HUES64 (cell line): ENCODE data around the gene FAM174C.
"Not testable (repeated sequence)": the region's sequence is repeated elsewhere in the genome, so short reads cannot be mapped to it uniquely, and the experiment has no call there.

ENCODE experiments used
- H3K27ac ChIP-seq: 2 replicates; pipeline ENCODE4 v1.7.0; 2013; ENCODE audit warnings: low read depth, low read length, inconsistent platforms
- H3K27me3 ChIP-seq: 2 replicates; pipeline ENCODE4 v1.6.1; 2013; ENCODE audit warnings: mild to moderate bottlenecking, low read length; ENCODE audit not compliant: insufficient read depth
- H3K36me3 ChIP-seq: 2 replicates; pipeline ENCODE4 v1.6.1; 2013; ENCODE audit warnings: mild to moderate bottlenecking, low read length; ENCODE audit not compliant: insufficient read depth
- H3K4me1 ChIP-seq: 2 replicates; pipeline ENCODE4 v1.6.1; 2013; ENCODE audit warnings: mild to moderate bottlenecking, low read length, moderate library complexity; ENCODE audit not compliant: insufficient read depth
- H3K4me3 ChIP-seq: 2 replicates; pipeline ENCODE4 v1.5.1; 2013; ENCODE audit warnings: mild to moderate bottlenecking, low read length, moderate library complexity
- H3K9ac ChIP-seq: 2 replicates; pipeline ENCODE4 v1.6.1; 2013; ENCODE audit warnings: mild to moderate bottlenecking, low read depth, low read length
- H3K9me3 ChIP-seq: 2 replicates; pipeline ENCODE4 v1.6.1; 2013; ENCODE audit warnings: low read depth, low read length; ENCODE audit not compliant: insufficient read depth
- WGBS: fragments of 150-250, 120-280 bp; methylation state at CpG from one replicate; pipeline ENCODE4 v1.1.7; 2013; ENCODE audit warnings: missing lambda C conversion rate; 5-methylcytosine and 5-hydroxymethylcytosine counted together

FAM174C gene

DNA sequence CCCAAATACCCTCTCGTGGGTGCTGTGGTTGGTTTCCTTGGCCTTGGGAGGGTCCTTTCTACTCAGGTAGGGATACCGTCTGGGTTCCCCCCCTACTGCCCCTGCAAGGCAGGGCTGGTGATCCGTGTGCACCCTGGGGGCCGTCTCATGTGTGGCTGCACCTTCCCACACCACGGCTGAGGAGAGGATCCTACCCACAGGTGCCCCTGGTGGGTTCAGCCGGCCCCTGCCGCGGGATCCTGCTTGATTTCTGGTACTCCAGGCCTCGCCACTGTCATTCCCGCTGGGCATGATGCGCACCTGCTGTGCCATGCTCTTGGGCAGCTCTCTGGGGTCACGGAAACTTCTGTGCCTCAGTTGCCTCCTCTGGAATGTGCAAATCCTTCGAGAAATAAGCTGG is 41.1 kb downstream of the FAM174C start:
- Histone ChIP-seq H3K4me1 (no peaks in the 10 kb centered on the region), H3K27me3 (peaks cover 11% of the 10 kb centered on the region), H3K27ac (no peak overlapping the region), H3K9ac (no peak overlapping the region), H3K9me3 (no peaks in the 10 kb centered on the region), H3K4me3 (no peak overlapping the region), H3K36me3 (no peaks in the 10 kb centered on the region)
- whole genome bisulfite sequencing = 83% methylated on average over 13 of the region's 13 CpGs

DNA sequence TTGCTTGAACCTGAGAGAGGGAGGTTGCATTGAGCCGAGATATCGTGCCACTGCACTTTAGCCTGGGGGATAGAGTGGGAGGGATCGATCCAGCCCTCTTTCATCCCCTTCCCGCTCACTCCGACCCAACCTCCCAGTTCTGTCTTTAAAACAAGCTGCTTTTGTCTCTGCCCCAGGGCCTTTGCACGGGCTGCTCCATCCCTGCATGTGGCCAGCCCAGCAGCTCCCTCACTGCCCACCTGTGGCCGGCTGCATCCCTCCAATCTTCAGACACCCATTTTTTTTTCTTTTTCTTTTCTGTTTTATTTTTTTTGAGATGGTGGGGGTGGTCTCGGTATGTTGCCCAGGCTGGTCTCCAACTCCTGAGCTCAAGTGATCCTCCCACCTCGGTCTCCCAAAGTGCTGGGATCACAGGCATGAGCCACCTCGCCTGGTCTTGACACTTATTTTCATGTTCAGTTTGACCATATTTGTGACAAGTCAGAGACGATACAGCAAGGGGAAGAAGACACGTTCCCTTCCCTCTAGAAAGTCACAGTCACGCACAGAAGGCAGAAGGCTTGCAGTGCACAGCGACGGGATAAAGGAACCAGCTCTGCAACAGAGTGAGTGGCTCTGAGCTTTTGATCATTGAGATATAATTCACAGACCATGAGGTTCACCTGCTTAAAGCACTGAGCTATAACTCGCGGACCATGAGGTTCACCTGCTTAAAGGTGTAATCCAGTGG is 42.1 kb downstream of the FAM174C start:
- Histone ChIP-seq H3K9ac (no peak overlapping the region), H3K4me1 (no peaks in the 10 kb centered on the region), H3K27me3 (peaks cover 11% of the 10 kb centered on the region), H3K4me3 (no peak overlapping the region), H3K27ac (no peak overlapping the region), H3K36me3 (no peaks in the 10 kb centered on the region), H3K9me3 (no peaks in the 10 kb centered on the region)
- WGBS = 86% methylated on average over 17 of the region's 17 CpGs

DNA sequence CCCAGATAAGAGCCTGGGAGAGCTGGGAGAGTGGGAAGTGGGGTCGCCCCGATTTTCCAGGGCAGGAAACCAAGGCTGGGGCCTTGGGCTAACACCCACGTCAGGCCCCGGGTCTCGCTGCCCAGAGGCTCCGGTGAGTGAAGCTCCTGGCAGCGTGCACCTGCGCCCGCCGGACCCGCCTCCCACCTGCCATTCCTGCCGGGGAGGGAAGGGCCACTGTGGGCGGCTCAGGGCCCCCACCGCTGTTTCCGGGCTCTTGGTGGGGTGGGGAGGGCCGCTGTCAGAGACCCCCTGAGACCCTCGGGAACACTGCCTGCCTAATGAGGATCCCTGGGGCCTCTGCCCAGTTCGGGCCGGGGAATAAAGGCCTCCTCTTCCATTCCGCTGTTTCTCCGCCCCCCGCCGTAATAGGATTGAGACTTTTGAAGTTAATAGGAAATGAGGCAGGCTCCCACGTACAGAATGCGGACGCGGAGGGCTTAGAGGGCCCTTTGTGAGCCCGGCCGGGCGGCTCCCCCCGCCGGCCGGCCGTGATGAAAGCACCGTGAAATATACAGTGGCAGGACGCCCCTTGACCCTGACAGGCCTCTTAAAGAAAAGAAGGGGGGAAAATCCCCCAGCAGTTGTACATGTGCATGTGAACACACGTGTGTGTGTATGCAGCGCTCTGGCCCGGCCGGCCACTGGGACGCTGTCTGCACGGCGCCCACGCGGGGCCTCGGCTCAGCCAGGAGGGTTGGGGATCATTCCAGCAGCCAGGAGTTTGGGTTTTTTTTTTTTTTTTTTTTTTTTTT is 43.5 kb downstream of the FAM174C start:
- H3K36me3 ChIP-seq = no peaks in the 10 kb centered on the region
- no peaks in the 10 kb centered on the region for H3K4me1 ChIP-seq
- no peak overlapping the region for H3K4me3 ChIP-seq
- no peaks in the 10 kb centered on the region for H3K9me3 ChIP-seq
- no peak overlapping the region for H3K27ac ChIP-seq
- H3K27me3 ChIP-seq = peaks cover 15% of the 10 kb centered on the region
- H3K9ac ChIP-seq = no peak overlapping the region
- WGBS = 78% methylated on average over 46 of the region's 46 CpGs

DNA sequence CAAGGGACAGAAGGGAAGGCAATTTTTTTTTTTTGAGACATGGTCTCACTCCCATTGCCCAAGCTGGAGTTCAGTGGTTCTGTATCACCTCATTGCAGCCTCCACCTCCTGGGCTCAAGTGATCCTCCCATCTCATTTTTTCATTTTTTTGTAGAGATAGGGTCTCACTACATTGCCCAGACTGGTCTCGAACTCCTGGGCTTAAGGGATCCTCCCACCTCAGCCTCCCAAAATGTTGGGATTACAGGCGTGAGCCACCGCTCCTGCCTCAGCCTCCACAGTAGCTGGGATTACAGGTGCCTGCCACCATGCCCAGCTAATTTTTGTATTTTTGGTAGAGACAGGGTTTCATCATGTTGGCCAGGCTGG is 44.9 kb downstream of the FAM174C start:
- H3K27me3 ChIP-seq = peaks cover 15% of the 10 kb centered on the region
- H3K9ac ChIP-seq = not testable (repeated sequence)
- 97% methylated on average over 3 of the region's 3 CpGs for WGBS

DNA sequence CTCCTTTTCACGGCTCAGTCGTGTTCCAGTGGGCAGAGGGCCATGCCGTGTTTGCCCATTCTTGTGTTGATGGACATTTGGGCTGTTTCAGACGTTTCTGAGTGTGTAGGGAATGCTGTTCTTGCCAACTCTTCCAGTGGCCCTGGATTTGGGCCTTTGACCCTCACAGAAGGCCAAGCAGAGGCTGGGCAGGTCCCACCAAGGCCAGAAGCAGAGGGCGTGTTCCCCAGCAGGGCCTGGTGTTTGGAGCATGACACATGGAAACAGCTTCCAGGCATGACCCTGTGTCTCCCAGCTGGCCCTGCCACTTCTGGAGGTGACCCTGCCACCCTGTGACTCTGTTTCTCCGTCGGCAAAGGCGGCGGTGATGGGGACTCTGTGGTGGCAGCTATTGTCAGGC is 46.2 kb downstream of the FAM174C start:
- H3K9me3 ChIP-seq = no peaks in the 10 kb centered on the region
- H3K4me3 ChIP-seq = no peak overlapping the region
- no peaks in the 10 kb centered on the region for H3K36me3 ChIP-seq
- H3K9ac ChIP-seq = no peak overlapping the region
- H3K27me3 ChIP-seq = peaks cover 7% of the 10 kb centered on the region
- 92% methylated on average over 9 of the region's 9 CpGs for WGBS
- H3K4me1 ChIP-seq = no peaks in the 10 kb centered on the region
- no peak overlapping the region for H3K27ac ChIP-seq

More for the DNA sequence above, 44.9 kb downstream of the FAM174C start:
- not testable (repeated sequence) for H3K36me3 ChIP-seq, H3K27ac ChIP-seq, H3K9me3 ChIP-seq, H3K4me1 ChIP-seq, H3K4me3 ChIP-seq

DNA sequence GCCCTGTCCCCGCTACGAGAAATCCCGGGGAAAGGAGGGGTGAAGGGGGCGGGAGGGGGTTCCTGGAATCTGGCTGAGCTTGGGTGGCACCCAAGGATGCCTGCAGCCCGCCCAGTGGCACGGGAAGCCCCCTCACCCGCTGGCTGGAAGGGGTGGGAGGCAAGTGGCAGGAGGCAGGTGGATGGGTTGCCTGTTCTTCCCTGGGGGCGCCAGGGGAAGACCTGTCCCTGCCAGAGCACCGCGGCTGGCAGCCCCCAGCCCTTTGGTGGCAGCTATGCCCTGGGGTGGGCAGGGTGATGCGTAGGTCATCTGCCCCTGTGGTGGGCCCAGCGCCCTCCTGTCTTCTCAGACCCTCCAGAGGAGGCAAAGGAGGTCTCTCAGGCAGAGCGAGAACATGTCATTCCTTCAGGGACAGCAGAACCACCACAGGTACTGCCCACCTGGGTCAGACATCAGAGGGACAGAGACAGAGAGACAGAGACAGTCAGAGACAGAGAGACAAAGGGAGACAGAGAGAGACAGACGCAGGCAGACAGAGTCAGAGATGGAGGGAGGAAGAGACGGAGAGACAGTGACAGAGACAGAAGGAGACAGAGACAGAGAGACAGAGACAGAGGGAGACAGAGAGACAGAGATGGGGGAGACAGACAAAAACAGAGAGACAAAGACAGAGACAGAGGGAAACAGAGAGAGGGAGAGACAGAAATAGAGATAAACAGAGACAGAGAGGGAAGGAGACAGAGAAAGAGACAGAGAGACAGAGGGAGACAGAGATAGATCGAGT is 47.1 kb downstream of the FAM174C start:
- H3K27me3 ChIP-seq = peaks cover 4% of the 10 kb centered on the region
- no peak overlapping the region for H3K9ac ChIP-seq
- H3K27ac ChIP-seq = no peak overlapping the region
- H3K4me1 ChIP-seq = no peaks in the 10 kb centered on the region
- no peak overlapping the region for H3K4me3 ChIP-seq
- 95% methylated on average over 16 of the region's 16 CpGs for WGBS
- H3K36me3 ChIP-seq = no peaks in the 10 kb centered on the region
- no peaks in the 10 kb centered on the region for H3K9me3 ChIP-seq

DNA sequence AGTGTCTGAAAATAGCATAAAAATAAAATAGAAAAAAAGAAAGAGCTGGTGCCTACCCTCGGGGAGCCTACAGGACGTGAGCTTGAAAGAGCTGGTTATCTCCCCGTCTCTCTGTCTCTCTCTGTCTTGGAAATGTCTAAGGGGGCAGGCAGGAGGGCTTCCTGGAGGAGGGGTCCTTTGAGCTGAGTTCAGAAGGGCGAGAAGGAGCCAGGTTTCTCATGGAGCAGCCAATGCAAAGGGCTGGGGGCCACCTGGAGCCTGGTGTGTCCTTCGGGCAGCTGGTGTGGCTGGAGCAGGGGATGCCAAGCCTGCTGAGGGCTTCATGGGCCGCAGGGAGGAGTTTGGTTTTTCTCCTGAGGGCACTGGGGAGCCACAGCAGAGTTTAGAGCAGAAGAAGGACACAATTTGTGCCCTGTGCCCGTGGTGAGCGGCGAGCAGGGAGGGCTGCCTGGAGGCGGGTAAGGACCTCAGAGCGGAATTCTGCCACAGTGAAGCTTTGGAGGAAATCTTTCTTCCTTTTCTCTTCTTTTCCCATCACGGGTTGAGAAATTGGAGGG is 49.0 kb downstream of the FAM174C start:
- 81% methylated on average over 11 of the region's 12 CpGs for WGBS
- peak overlapping the region; percentile 72; the same call in 1 of the 2 replicates for H3K9ac ChIP-seq
- no peak overlapping the region for H3K27ac ChIP-seq
- peak overlapping the region; percentile 58 for H3K4me3 ChIP-seq
- H3K27me3 ChIP-seq = peaks cover 4% of the 10 kb centered on the region
- no peaks in the 10 kb centered on the region for H3K9me3 ChIP-seq
- no peaks in the 10 kb centered on the region for H3K36me3 ChIP-seq
- no peaks in the 10 kb centered on the region for H3K4me1 ChIP-seq

DNA sequence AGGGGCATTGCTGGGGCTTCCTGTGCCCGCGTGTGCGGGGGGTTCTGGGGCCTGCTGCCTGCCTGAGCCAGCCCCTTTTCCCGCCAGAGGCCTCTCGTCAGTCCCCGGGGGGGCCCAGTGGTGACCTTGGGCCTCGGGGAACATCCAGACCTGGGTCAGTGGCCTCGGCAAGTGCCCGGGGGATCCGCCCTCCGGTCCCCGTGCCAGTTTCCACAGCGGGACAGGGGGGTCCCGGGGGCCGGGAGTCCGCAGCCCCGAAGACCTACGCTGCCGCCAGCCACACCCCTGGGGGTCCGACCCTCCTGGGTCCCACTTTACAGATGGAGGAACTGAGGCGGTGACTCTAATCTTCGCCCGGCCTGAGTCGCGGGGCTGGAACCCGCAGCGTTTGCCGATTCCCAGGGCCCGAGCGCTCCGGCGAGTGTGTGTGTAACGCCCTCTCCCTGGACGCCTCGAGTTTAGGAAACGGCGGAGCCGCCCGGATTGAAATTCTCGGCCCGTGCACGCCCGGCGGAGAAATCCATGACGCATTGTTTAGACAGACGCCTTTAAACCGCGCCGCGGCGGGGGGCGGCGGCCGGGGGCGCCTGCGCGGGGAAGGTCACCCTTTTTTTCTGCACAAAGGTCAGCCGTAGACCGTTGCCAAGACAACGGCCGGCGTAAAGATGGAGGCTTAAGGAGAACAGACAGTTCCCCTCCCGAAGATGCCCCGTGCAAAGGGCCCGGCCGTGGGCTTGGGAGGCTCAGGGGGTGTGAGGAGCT is 49.7 kb downstream of the FAM174C start:
- H3K27me3 ChIP-seq = peaks cover 4% of the 10 kb centered on the region
- H3K9ac ChIP-seq = peak overlapping the region; percentile 72
- H3K9me3 ChIP-seq = no peaks in the 10 kb centered on the region
- peak overlapping the region; percentile 58 for H3K4me3 ChIP-seq
- H3K36me3 ChIP-seq = no peaks in the 10 kb centered on the region
- H3K27ac ChIP-seq = peak overlapping the region; percentile 67; the same call in 1 of the 2 replicates
- 8% methylated on average over 66 of the region's 66 CpGs for WGBS
- H3K4me1 ChIP-seq = no peaks in the 10 kb centered on the region

DNA sequence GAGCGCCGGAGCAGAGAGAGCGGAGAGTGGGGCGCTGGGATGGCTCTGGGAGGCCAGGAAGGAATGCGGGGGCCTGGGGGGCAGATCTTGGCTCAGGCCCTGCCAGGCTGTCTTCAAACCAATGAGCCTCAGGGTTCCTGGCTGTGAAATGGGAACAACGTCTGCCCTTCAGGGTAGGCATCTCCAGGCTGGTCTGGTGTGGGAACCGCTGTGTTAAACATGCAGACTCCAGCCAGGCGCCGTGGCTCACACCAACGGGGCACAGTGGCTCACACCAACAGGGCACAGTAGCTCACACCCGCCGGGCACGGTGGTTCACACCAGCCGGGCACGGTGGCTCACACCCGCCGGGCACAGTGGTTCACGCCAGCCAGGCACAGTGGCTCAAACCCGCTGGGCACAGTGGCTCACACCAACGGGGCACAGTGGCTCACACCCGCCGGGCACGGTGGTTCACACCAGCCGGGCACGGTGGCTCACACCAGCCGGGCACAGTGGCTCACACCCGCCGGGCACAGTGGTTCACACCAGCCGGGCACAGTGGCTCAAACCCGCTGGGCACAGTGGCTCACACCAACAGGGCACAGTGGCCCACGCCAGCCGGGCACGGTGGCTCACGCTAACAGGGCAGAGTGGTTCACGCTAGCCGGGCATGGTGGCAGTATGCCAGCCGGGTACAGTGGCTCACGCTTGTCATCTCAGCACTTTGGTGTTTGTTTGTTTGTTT is 50.4 kb downstream of the FAM174C start:
- Histone ChIP-seq H3K4me3 (peak overlapping the region; percentile 58), H3K9me3 (no peaks in the 10 kb centered on the region), H3K9ac (peak overlapping the region; percentile 72), H3K4me1 (no peaks in the 10 kb centered on the region), H3K27me3 (peaks cover 4% of the 10 kb centered on the region), H3K36me3 (no peaks in the 10 kb centered on the region), H3K27ac (no peak overlapping the region)
- WGBS = 88% methylated on average over 38 of the region's 38 CpGs

DNA sequence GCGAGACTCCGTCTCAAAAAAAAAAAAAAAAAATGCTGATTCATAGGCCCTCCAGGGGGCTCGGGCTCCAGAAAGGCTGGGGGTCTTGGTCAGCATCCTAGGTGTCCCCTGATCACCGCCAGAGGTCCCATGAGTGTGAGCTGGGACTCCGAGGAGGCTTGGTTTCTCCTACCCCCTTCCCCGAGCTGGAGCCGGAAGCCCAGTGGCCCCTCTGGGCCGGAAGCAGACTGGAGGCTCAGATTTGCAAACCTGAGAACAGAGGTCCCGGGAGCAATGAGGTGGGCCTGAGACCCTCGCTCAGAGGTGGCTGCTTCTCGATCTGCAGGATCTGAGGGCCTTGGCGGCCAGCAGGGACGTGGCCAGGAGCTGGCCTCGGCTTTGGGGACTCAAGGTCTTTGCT is 51.8 kb downstream of the FAM174C start:
- Histone ChIP-seq H3K4me3 (no peak overlapping the region), H3K4me1 (0 out of 2 replicates have a peak, but pooled peaks cover 3% of the 10 kb centered on the region), H3K27me3 (peaks cover 4% of the 10 kb centered on the region), H3K9ac (no peak overlapping the region), H3K36me3 (no peaks in the 10 kb centered on the region), H3K9me3 (no peaks in the 10 kb centered on the region), H3K27ac (no peak overlapping the region)
- whole genome bisulfite sequencing = 90% methylated on average over 14 of the region's 14 CpGs
